Left ventricle myocardium inferior (tissue), 1 donor: ENCODE data around the gene ANKDD1A. TPM values are rescaled to one million over a fixed set of nuclear protein-coding genes. Genes with fewer than 3 reads are reported as not detected.

Experiments
- DNase-seq: peaks from one replicate; pipeline ENCODE4 v3.0.0-alpha.2; 2020
- H3K27ac ChIP-seq: fragments of 200-600 bp; replicated peaks from 2 replicates; pipeline ENCODE4 v1.8.0; 2021
- H3K27me3 ChIP-seq: fragments of 200-600 bp; 2 replicates; pipeline ENCODE4 v1.8.0; 2021; ENCODE audit warnings: low read depth
- H3K36me3 ChIP-seq: fragments of 200-600 bp; 2 replicates; pipeline ENCODE4 v1.8.0; 2021
- H3K4me1 ChIP-seq: fragments of 200-600 bp; 2 replicates; pipeline ENCODE4 v1.8.0; 2021
- H3K4me3 ChIP-seq: fragments of 200-600 bp; 2 replicates; pipeline ENCODE4 v1.8.0; 2021; ENCODE audit warnings: mild to moderate bottlenecking, moderate library complexity
- H3K9me3 ChIP-seq: fragments of 200-600 bp; replicated peaks from 2 replicates; pipeline ENCODE4 v1.8.0; 2021
- CTCF ChIP-seq: fragments of 200-600 bp; IDR thresholded peaks from 2 replicates; pipeline ENCODE4 v1.8.0; 2021; ENCODE audit warnings: antibody characterized with exemption, mild to moderate bottlenecking, borderline replicate concordance
- intact Hi-C: fragments of 100-400 bp; cut with micrococcal nuclease; formaldehyde crosslinking; loops from one replicate; pipeline ENCODE4 v1.11.0; 2022
- total RNA-seq: library from RNA; stranded (reverse); fragmentation: NEBNext Ultra II Directional; extraction: Animal tissue kit (Norgen Biotek cat#: 25700); gene quantifications from one replicate; pipeline ENCODE4 v1.2.1, GENCODE V29; 2021
- donor health status: DM: no; HTN: yes; CAD: no; lungs with severe emphysema.

The ANKDD1A gene
- total RNA-seq, 1 donor from 2014 or later: 1.8 TPM

GRCh38 chr15:64891561-64891960, 20.1 kb upstream of the ANKDD1A start:
- intact Hi-C loops: loop anchor here (10.0 kb wide), 1 partner anchor 47 kb away; the partner anchor contains the start of gene PLEKHO2
- H3K27ac ChIP-seq: peak overlapping the region; percentile 38

GRCh38 chr15:64892847-64893403, 18.8 kb upstream of the ANKDD1A start:
- H3K36me3 ChIP-seq: no peaks in the 10 kb centered on the region
- peaks cover 56% of the 10 kb centered on the region for H3K4me1 ChIP-seq
- H3K9me3 ChIP-seq: no peaks in the 10 kb centered on the region
- peak overlapping the region; percentile 57 for H3K4me3 ChIP-seq
- TF ChIP-seq CTCF: no peak
- no peaks in the 10 kb centered on the region for H3K27me3 ChIP-seq
- intact Hi-C loops: loop anchor here (10.0 kb wide), 1 partner anchor 48 kb away; the partner anchor contains the start of gene PLEKHO2
- peak overlapping the region; percentile 94 for H3K27ac ChIP-seq
- peak; percentile 11 for DNase-seq

More at GRCh38 chr15:64891561-64891960, 20.1 kb upstream of the ANKDD1A start:
- TF ChIP-seq CTCF: no peak
- H3K4me1 ChIP-seq: peaks cover 42% of the 10 kb centered on the region
- no peaks in the 10 kb centered on the region for H3K27me3 ChIP-seq
- H3K9me3 ChIP-seq: no peaks in the 10 kb centered on the region
- peak; percentile 1 for DNase-seq
- H3K36me3 ChIP-seq: no peaks in the 10 kb centered on the region
- H3K4me3 ChIP-seq: no peak overlapping the region

GRCh38 chr15:64893481-64894394, 18.0 kb upstream of the ANKDD1A start:
- H3K27ac ChIP-seq: peak overlapping the region; percentile 94
- peaks cover 62% of the 10 kb centered on the region for H3K4me1 ChIP-seq
- no peaks in the 10 kb centered on the region for H3K9me3 ChIP-seq
- no peaks in the 10 kb centered on the region for H3K36me3 ChIP-seq
- intact Hi-C loops: loop anchor here (10.0 kb wide), 1 partner anchor 49 kb away; the partner anchor contains the start of gene PLEKHO2
- no peaks in the 10 kb centered on the region for H3K27me3 ChIP-seq
- no peak for TF ChIP-seq CTCF
- peak overlapping the region; percentile 57 for H3K4me3 ChIP-seq
- peak; percentile 96 for DNase-seq

- H3K27ac ChIP-seq: peak overlapping the region; percentile 94
- no peaks in the 10 kb centered on the region for H3K36me3 ChIP-seq
- peak overlapping the region; percentile 57 for H3K4me3 ChIP-seq
- no peaks in the 10 kb centered on the region for H3K27me3 ChIP-seq
- no peaks in the 10 kb centered on the region for H3K9me3 ChIP-seq
- peaks cover 62% of the 10 kb centered on the region for H3K4me1 ChIP-seq
- TF ChIP-seq CTCF: no peak
- intact Hi-C loops: loop anchor here (10.0 kb wide), 1 partner anchor 50 kb away; the partner anchor contains the start of gene PLEKHO2
- DNase-seq: no peak
These were observed 17.2 kb upstream of the ANKDD1A start for GRCh38 chr15:64894395-64895056.
